ENCODE data around the gene ST6GALNAC2. TPM values are rescaled to one million over a fixed set of nuclear protein-coding genes. Genes with fewer than 3 reads are reported as not detected.

Gene ST6GALNAC2
- total RNA-seq, 4 donors from 2014 or later = 5.4 to 27.1 (median 10.6) TPM

DNA sequence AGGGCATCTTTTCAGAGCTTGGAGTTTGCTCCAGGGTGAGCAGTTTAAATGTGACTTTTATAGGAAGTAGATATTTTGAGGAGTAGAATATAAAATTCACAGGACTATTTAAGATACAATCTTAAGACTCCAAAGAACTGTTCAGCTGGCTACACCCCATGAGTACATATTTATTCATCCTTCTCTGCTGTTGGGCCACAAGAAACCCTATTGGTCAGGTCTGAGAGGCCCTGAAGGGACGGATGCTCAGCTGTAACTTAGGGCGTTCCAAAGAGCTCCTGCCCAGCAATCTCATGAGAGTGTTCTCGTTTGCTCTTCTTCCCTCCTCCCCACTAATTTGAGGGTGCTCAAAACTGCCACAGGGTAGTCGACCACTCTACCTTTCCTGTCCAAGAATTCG, 7.3 kb downstream of the ST6GALNAC2 start:
- no peak for ATAC-seq
- WGBS, 2 donors (ENCODE audit: low coverage in 1 of 2) = 70 to 71% methylated on average over 5 of the region's 5 CpGs
- TF ChIP-seq POLR2A (IDR thresholded peaks at IDR 0.05) (no peak), POLR2AphosphoS5 (IDR thresholded peaks at IDR 0.05) (no peak), EP300 (IDR thresholded peaks at IDR 0.05) (no peak)
- TF ChIP-seq, protein P1, sequence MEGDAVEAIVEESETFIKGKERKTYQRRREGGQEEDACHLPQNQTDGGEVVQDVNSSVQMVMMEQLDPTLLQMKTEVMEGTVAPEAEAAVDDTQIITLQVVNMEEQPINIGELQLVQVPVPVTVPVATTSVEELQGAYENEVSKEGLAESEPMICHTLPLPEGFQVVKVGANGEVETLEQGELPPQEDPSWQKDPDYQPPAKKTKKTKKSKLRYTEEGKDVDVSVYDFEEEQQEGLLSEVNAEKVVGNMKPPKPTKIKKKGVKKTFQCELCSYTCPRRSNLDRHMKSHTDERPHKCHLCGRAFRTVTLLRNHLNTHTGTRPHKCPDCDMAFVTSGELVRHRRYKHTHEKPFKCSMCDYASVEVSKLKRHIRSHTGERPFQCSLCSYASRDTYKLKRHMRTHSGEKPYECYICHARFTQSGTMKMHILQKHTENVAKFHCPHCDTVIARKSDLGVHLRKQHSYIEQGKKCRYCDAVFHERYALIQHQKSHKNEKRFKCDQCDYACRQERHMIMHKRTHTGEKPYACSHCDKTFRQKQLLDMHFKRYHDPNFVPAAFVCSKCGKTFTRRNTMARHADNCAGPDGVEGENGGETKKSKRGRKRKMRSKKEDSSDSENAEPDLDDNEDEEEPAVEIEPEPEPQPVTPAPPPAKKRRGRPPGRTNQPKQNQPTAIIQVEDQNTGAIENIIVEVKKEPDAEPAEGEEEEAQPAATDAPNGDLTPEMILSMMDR (IDR thresholded peaks at IDR 0.05) = no peak
- Histone ChIP-seq H3K27me3 (no peaks in the 10 kb centered on the region), H3K36me3 (no peaks in the 10 kb centered on the region), H3K4me3 (no peak overlapping the region), H3K9me3 (no peaks in the 10 kb centered on the region), H3K4me1 (no peaks in the 10 kb centered on the region), H3K27ac (no peak overlapping the region)

DNA sequence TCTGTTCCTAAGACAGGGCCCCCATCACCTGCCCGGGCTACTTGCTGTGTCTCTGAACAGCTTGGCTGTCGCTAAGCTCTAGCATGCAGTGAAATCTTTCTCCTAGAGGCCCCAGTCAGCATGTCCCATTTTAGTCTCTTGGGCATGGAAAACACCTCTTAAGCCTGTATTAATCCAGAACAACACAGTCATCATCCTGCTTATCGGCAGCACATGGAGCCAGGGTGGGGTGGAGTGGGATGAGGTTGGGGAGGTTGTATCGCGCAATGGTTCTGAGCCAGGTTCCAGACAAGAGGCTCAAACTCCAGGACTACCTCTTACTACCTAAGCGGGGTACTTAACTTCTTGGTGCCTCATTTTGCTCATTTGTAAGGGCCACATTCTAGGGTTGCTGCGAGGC, 7.8 kb downstream of the ST6GALNAC2 start:
- no peak overlapping the region for H3K27ac ChIP-seq
- no peak overlapping the region for H3K4me3 ChIP-seq
- H3K4me1 ChIP-seq = no peaks in the 10 kb centered on the region
- no peak for ATAC-seq
- 97% methylated on average over 4 of the region's 7 CpGs; no CpG with 5 or more reads in 1 of the 2 donors for WGBS, 2 donors (ENCODE audit: low coverage in 1 of 2)
- H3K9me3 ChIP-seq = no peaks in the 10 kb centered on the region
- TF ChIP-seq, protein P1 (IDR thresholded peaks at IDR 0.05) = no peak
- TF ChIP-seq POLR2AphosphoS5 (IDR thresholded peaks at IDR 0.05) (no peak), EP300 (IDR thresholded peaks at IDR 0.05) (no peak)
- H3K27me3 ChIP-seq = no peaks in the 10 kb centered on the region
- no peaks in the 10 kb centered on the region for H3K36me3 ChIP-seq

DNA sequence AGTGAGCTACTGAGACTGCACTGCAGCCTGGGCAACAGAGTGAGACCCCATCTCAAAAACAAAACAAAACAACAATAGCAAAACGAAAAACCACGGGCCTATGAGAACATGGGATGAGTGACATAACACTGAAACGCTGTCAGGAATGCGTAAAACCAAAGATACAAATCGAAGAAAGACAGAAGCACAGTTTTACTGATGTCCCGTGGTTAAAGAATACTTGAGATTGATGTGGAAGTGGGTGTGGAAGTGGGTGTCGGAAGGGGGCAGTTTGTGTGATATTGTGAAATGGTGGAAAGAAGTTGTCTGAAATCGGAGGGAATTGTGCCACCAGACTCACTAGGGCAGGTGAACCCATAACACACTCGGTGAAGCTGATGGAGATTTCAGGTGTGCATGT, 9.5 kb downstream of the ST6GALNAC2 start:
- TF ChIP-seq, protein P1 (IDR thresholded peaks at IDR 0.05) = no peak
- TF ChIP-seq POLR2A (IDR thresholded peaks at IDR 0.05) (no peak), EP300 (IDR thresholded peaks at IDR 0.05) (no peak), POLR2AphosphoS5 (IDR thresholded peaks at IDR 0.05) (no peak)

DNA sequence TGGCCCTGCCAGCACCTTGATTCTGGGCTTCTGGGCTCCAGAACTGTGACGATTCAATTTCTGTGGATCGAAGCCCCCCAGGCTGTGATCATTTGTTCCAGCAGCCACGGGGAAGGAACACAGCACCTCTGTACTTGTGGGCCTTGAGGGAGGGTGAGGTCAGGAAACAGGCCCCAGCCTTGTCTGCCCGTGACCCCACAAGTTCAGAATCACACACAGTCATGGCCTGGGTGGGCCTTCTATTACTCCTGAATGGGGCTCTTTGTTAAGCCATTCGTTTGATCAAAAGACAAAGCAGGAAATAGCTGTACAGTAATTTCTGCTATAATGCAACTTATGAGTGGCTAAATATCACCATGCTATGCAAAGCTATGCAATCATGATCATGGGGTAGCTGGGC, 10.1 kb downstream of the ST6GALNAC2 start:
- Histone ChIP-seq H3K36me3 (no peaks in the 10 kb centered on the region), H3K4me3 (no peak overlapping the region), H3K27me3 (no peaks in the 10 kb centered on the region), H3K4me1 (no peaks in the 10 kb centered on the region), H3K9me3 (no peaks in the 10 kb centered on the region), H3K27ac (peak overlapping the region in 2 of 4 donors; percentile 24 to 56)
- TF ChIP-seq EP300 (IDR thresholded peaks at IDR 0.05) (no peak), POLR2A (IDR thresholded peaks at IDR 0.05) (no peak), POLR2AphosphoS5 (IDR thresholded peaks at IDR 0.05) (no peak)
- TF ChIP-seq, protein P1 (IDR thresholded peaks at IDR 0.05) = no peak
- 83% methylated on average over 1 of the region's 5 CpGs; no CpG with 5 or more reads in 1 of the 2 donors for WGBS, 2 donors (ENCODE audit: low coverage in 1 of 2)
- ATAC-seq = peak; percentile 39

More for the DNA sequence above, 9.5 kb downstream of the ST6GALNAC2 start:
- Histone ChIP-seq H3K27ac (peak overlapping the region in 1 of 4 donors; percentile 35), H3K4me3 (no peak overlapping the region), H3K36me3 (no peaks in the 10 kb centered on the region), H3K9me3 (no peaks in the 10 kb centered on the region), H3K4me1 (no peaks in the 10 kb centered on the region), H3K27me3 (no peaks in the 10 kb centered on the region)
- WGBS, 2 donors (ENCODE audit: low coverage in 1 of 2) = 64 to 77% methylated on average over 7 to 9 of the region's 9 CpGs
- ATAC-seq = no peak

DNA sequence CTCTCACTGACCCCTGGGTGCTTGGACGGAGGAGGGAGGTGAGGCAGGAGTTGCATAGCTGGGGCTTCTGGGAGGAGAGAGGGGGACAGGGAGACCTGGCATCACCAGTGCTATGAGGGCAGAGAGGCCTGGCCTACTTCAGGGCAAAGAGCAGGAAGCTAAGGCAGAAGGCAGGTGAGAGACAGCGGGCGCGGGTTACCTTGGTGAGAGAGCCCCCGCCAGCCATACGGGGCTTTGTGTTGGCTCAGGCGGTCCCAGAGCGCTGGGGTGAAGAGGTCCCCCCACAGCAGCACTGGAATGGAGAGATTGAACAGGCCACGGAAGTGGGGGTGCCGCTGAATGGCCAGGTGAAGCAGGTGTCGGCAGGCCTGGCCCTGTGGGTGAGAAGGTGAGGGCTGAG, 11.5 kb downstream of the ST6GALNAC2 start:
- TF ChIP-seq, protein P1 (IDR thresholded peaks at IDR 0.05) = no peak
- no peak for TF ChIP-seq POLR2A (IDR thresholded peaks at IDR 0.05)
- TF ChIP-seq POLR2AphosphoS5 (IDR thresholded peaks at IDR 0.05) = no peak
- no peak for TF ChIP-seq EP300 (IDR thresholded peaks at IDR 0.05)
- no peaks in the 10 kb centered on the region for H3K36me3 ChIP-seq
- ATAC-seq = no peak
- no peaks in the 10 kb centered on the region for H3K9me3 ChIP-seq
- no peaks in the 10 kb centered on the region for H3K4me1 ChIP-seq
- peaks cover 14% of the 10 kb centered on the region for H3K27me3 ChIP-seq
- H3K27ac ChIP-seq = peak overlapping the region in 1 of 4 donors; percentile 2
- no peak overlapping the region for H3K4me3 ChIP-seq
- 87% methylated on average over 5 of the region's 11 CpGs; no CpG with 5 or more reads in 1 of the 2 donors for WGBS, 2 donors (ENCODE audit: low coverage in 1 of 2)
